GM21786 (cell line): ENCODE data around the gene VSTM4.

ENCODE experiments used
- ATAC-seq: cut with Tn5 transposase; IDR thresholded peaks from one replicate; pipeline ENCODE4 v1.9.1; 2021; ENCODE audit not compliant: unreplicated experiment

The VSTM4 gene

DNA sequence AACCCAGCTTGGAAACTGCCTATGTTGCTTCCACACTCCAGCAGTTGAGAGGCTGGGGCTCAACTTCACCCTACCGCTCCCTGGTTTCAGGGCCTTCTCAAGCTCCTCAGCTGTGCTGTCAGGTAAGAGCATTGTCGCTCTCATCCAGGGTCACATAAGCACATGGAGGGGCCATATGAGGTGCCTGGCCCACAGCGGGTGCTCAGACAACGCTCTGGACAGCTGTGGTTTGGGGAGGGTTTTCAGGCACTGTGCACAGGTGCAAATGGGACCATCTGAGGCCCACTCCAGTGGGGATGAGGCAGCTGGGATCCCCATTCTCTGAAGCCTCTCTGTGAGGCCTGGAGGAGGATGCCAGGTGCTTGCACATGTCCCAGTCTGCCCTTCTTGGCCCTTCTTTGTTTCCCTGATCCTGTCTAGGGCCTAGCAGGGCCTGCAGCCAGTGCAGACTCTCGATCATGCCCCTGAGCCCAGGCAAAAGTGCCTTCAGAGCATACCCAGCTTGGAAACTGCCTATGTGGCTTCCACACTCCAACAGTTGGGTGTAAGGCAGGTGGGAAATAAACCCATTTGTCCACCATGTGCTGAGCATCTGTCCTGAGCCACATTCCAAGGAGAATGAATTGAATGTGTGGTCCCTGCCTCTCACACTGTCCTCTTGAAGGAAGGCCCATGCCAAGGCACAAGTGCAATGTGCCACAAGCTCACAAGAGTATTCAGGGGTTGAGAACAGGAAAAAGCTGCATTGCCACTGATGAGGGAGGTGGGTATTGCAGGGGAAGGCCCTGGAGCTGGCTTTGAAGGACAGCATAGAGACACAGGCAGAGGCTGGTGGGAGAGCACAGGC, 40.3 kb downstream of the VSTM4 start:
- ATAC-seq = no peak

DNA sequence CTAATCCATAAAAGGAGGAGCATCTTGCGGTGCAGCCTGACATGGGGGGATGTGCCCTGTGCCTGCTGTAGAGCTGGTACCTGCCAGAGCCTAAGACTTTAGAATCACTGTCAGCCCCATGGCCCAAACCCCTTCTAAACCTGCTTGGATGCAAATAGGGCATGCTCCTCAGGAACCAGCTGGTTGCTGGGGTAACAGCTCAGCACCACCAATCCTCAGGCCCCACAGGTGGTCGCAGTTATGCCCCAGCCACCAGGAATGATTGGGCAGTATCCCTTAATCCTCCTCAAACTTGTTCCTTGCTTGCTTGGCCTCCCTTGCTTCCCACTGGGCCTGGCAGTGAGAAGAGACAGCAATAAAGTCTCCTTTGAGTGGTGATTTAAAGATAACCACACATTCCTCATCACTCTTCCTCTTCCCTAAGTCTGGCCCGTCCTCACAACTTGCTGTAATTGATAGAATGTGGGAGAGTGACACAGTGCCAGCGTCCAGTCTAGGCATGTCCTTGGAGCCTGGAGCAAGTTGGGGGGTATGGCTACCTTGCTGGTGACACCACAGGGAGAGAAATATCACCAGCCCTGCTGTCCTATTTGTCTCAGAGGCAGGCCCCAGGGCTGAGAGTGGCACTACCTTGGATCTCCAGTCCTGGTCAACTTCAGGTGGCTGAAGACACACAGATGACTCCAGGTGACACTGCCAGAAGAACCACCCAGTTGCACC, 43.0 kb downstream of the VSTM4 start:
- ATAC-seq = no peak

- no peak for ATAC-seq
Measured at GRCh38 chr10:49071160-49071761, 44.1 kb downstream of the VSTM4 start.

- no peak for ATAC-seq
Measured at GRCh38 chr10:49070701-49071100, 44.6 kb downstream of the VSTM4 start.

DNA sequence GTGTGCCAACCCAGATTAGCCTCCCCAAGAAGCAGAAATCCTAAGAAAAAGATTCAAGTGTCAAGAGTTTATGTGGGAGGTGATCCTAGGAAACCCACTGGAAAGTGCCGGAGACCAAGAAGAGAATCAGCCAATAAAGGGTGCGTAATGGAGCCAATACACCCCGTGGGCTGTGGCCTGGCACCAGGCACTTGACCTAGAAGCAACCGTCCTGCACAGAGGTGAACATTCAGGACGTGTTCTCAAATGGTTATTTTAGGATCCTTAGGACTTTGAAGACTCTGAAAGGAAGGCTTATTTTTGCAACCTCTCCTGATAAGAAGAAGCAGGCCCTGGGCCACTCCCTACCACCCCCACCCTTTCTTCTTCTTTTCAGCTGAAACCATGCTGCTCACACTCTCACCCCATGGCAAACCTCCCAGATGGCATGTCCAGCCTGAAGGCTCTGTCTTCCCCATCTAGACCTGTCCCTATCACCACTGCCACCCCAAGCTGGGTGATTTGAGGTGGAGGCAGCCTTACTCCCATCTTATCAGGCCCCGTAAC, 46.6 kb downstream of the VSTM4 start:
- ATAC-seq = no peak

DNA sequence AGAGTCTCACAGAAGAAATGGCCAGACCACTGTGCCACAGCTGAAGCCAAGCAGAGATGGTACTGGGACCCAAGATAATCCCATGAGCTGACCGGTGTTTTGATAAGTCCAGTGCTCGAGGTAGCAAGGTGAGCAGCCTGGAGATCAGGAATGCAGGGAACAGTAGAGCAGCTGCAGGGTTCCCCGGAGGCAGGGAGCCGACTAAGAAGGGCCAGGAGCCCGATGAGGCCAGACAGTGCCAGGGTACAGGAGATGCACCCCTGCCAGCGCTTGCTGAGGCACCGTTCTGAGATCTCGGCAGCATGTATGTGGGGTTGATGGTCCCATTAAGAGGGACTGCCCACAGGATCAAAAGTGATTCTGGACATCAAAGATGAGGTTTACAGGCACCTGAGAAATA, 47.1 kb downstream of the VSTM4 start:
- no peak for ATAC-seq

- no peak for ATAC-seq
Measured at GRCh38 chr10:49066944-49067730, 48.2 kb downstream of the VSTM4 start.

DNA sequence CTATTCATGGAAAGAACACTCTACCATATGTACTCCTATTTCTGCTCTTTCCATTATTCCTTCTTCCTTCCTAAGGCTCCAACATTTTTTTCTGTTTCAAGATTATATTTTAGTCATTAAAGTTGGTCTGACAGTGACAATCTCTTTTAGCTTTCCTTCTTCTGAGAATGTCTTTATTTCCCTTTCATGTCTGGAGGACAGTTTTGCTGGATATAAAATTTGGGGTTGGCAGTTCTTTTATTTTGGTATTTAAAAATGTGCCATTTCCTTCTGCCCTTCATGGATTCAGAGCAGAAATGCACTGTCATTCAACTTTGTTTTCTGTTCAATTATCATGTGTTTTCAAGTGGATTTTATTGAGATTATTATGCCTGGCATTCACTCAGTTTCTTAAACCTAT, 53.1 kb downstream of the VSTM4 start:
- ATAC-seq = no peak

GRCh38 chr10:49061667-49062066, 53.7 kb downstream of the VSTM4 start:
- no peak for ATAC-seq

GRCh38 chr10:49058463-49059255, 56.7 kb downstream of the VSTM4 start:
- ATAC-seq = no peak

DNA sequence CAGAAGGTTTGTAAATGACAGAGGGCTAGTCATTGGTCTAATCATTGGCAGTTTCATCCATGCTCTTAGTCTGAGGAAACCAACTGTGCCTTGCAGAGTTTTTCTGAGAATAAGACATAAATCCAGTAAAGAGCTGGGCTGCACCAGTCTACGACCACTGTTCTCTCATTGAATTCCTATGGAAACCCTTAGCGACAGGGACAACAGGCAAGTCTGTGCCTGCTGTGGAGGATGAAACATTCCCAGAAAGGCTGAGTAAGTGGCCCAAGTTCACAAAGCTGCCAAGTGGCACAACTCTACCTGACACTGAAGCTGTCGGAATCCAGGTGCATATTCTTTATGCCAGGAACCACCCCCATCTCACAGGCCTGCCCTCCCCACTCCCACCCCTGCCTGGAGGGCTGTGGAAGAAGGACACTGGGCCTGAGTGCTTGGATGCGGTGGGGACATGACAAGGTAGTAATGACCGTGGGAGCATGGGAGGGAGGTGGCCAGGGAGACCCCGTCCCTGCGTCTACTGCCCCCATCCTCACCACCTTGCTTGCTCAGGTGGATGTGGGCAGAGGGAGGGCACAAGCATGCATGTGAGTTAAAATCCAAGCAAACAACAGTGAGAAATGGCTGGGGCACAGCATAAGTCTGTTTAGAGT, 58.0 kb downstream of the VSTM4 start:
- no peak for ATAC-seq

- no peak for ATAC-seq
Measured at GRCh38 chr10:49056356-49056755, 59.0 kb downstream of the VSTM4 start.

- no peak for ATAC-seq
Measured at GRCh38 chr10:49055221-49055849, 60.0 kb downstream of the VSTM4 start.

GRCh38 chr10:49054753-49055152, 60.6 kb downstream of the VSTM4 start:
- ATAC-seq = no peak

- ATAC-seq = no peak
Measured at GRCh38 chr10:49053998-49054692, 61.2 kb downstream of the VSTM4 start.

DNA sequence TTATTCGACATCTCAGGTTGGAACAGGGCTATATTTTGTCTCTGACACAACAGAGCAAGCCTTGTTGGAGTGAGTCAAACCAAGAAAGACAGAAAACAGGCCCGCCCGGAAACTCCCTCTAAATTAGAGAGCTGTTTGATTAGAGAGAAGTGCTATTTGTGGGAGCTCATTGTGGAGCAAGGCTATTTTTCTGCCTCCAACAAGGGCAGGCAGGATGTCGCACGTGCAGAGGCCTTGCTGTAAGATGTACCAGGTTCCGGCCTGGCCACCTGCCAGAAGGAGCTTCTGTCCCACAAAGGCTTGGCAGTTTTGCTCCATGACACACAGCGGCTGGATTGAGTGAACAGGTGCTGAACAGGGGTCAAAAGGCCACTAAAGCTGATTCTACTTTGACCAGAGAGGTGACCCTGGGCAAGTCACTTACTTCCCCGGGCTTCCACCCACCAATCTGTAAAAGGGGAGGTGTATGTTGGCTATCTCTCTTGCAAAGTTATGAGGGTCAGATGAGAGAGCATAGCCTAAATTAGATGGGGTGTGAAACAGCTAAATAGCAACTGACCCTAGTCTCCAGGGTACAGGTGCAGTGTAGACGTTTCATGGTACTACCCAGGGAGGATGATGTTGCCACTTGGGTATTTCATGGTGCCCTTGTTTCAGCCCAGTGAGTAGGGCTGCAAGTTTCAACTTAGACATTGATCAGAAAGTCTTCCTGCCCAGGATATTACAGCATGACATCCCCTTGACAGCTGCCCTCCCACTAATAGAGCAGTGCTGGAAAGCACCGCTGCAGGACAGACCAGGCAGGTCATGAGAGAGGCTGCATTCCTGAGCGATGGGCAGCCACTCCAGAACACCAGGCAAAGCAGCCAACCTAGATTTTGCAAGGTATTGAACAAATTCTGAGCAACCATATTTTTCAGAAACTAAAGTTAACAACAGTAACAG, 62.0 kb downstream of the VSTM4 start:
- ATAC-seq = peak; percentile 65

DNA sequence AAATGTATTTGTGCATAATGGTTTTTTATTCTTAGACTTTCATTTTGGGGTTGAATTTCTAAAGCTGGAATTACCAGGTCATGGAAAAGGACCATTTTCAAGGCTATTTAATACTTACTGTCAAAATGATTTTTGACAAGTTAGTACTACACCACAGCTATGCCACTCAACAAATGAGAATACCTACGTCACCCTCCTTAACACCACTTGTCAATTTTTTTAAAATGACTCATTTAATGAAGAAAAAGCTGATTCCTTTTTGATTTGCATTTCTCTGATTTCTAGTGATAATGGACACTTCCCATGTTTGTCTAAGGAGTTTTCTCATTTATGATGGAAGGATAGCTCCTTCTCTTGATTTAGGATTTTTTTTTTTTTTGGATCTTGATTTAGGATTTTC, 63.3 kb downstream of the VSTM4 start:
- no peak for ATAC-seq
